Liver (tissue), 9 donors: ENCODE data around the gene DSCAM. TPM values are rescaled to one million over a fixed set of nuclear protein-coding genes. Genes with fewer than 3 reads are reported as not detected.

ENCODE experiments used
- DNase-seq: peaks from one replicate; pipeline ENCODE4 v3.0.0-alpha.2; 2017; ENCODE audit warnings: low spot score
- H3K27ac ChIP-seq, 2 donors: one replicate each; pipeline ENCODE4 v1.7.0; 2013; ENCODE audit warnings: inconsistent platforms in 2 of 2, low read length in 2 of 2, control low read depth in 1 of 2, low read depth in 1 of 2, mild to moderate bottlenecking in 1 of 2
- H3K27me3 ChIP-seq, 4 donors: one replicate each; pipeline versions ENCODE4 v1.6.1 to v1.7.0; 2013; ENCODE audit warnings: low read length in 3 of 4, inconsistent platforms in 1 of 4, mild to moderate bottlenecking in 1 of 4, moderate library complexity in 1 of 4; ENCODE audit not compliant: control insufficient read depth in 4 of 4, insufficient read depth in 4 of 4
- H3K36me3 ChIP-seq, 4 donors: one replicate each; pipeline versions ENCODE4 v1.6.1 to v1.7.0; 2013; ENCODE audit warnings: low read length in 3 of 4, mild to moderate bottlenecking in 3 of 4, low read depth in 1 of 4, moderate library complexity in 1 of 4; ENCODE audit not compliant: control insufficient read depth in 4 of 4, insufficient read depth in 3 of 4
- H3K4me1 ChIP-seq, 4 donors: one replicate each; pipeline versions ENCODE4 v1.6.1 to v1.7.0; 2013; ENCODE audit warnings: low read length in 3 of 4, mild to moderate bottlenecking in 3 of 4, moderate library complexity in 1 of 4; ENCODE audit not compliant: control insufficient read depth in 4 of 4, insufficient read depth in 4 of 4
- H3K4me3 ChIP-seq, 3 donors: one replicate each; pipeline versions ENCODE4 v1.6.1 to v1.7.0; 2013; ENCODE audit warnings: low read length in 3 of 3, control low read depth in 1 of 3, low read depth in 1 of 3, mild to moderate bottlenecking in 1 of 3
- H3K9ac ChIP-seq, 2 donors: one replicate each; pipeline ENCODE4 v1.7.0; 2013; ENCODE audit warnings: low read length in 2 of 2, mild to moderate bottlenecking in 2 of 2, moderate library complexity in 2 of 2, control low read depth in 1 of 2, low read depth in 1 of 2
- H3K9me3 ChIP-seq, 4 donors: one replicate each; pipeline versions ENCODE4 v1.6.1 to v1.7.0; 2013; ENCODE audit warnings: low read length in 3 of 4; ENCODE audit not compliant: control insufficient read depth in 4 of 4
- EGR1 ChIP-seq, 2 donors: IDR thresholded peaks; 2 replicates each; pipeline ENCODE4 v1.6.1; 2016 to 2018; ENCODE audit warnings: antibody characterized with exemption in 2 of 2, low read depth in 2 of 2
- FOXA1 ChIP-seq: IDR thresholded peaks from 2 replicates; pipeline ENCODE4 v1.6.1; 2016; ENCODE audit warnings: antibody characterized with exemption
- FOXA2 ChIP-seq: IDR thresholded peaks from 2 replicates; pipeline ENCODE4 v1.6.1; 2016; ENCODE audit warnings: antibody characterized with exemption
- GABPA ChIP-seq, 2 donors: IDR thresholded peaks in 1 of 2; conservative IDR thresholded peaks in 1 of 2; 2 replicates each; pipeline ENCODE4 v1.6.1; 2016; ENCODE audit warnings: antibody characterized with exemption in 2 of 2, mild to moderate bottlenecking in 1 of 2, moderate library complexity in 1 of 2
- HNF4A ChIP-seq, 2 donors: conservative IDR thresholded peaks; 2 replicates each; pipeline ENCODE4 v1.6.1; 2016; ENCODE audit warnings: antibody characterized with exemption in 2 of 2, mild to moderate bottlenecking in 2 of 2
- HNF4G ChIP-seq: IDR thresholded peaks from 2 replicates; pipeline ENCODE4 v1.6.1; 2016; ENCODE audit warnings: antibody characterized with exemption
- JUND ChIP-seq, 2 donors: IDR thresholded peaks; 2 replicates each; pipeline ENCODE4 v1.6.1; 2016; ENCODE audit warnings: antibody characterized with exemption in 2 of 2
- NR2F2 ChIP-seq: IDR thresholded peaks from 2 replicates; pipeline ENCODE4 v1.6.1; 2016; ENCODE audit warnings: antibody characterized with exemption
- RAD21 ChIP-seq, 2 donors: IDR thresholded peaks; 2 replicates each; pipeline ENCODE4 v1.6.1; 2016; ENCODE audit warnings: antibody characterized with exemption in 2 of 2, mild to moderate bottlenecking in 2 of 2
- SP1 ChIP-seq: IDR thresholded peaks from 2 replicates; pipeline ENCODE4 v1.6.1; 2018; ENCODE audit warnings: antibody characterized with exemption, mild to moderate bottlenecking
- TAF1 ChIP-seq: conservative IDR thresholded peaks from 2 replicates; pipeline ENCODE4 v1.6.1; 2016; ENCODE audit warnings: antibody characterized with exemption, mild to moderate bottlenecking
- YY1 ChIP-seq: IDR thresholded peaks from 2 replicates; pipeline ENCODE4 v1.6.1; 2016; ENCODE audit warnings: antibody characterized with exemption, mild to moderate bottlenecking
- WGBS: extraction: QIAGEN DNeasy Blood & Tissue Kit; methylation state at CpG from one replicate; pipeline ENCODE4 v1.1.7; 2013; 5-methylcytosine and 5-hydroxymethylcytosine counted together
- polyA plus RNA-seq, 2 donors: library from polyadenylated mRNA; stranded (reverse) in 1 of 2; unstranded in 1 of 2; fragments of 200-250 nt in 1 of 2; fragments of >200 nt in 1 of 2; fragmentation: Nextera tagmentation in 1 of 2; extraction: Ambion mirVana in 1 of 2; gene quantifications; one replicate each; pipeline versions ENCODE4 v1.2.1 to v1.2.3, GENCODE V29; 2013 to 2015
- total RNA-seq, 2 donors: library from RNA; depleted of rRNA; stranded (reverse); fragments of >200 nt; gene quantifications; one replicate each; pipeline ENCODE4 v1.2.3, GENCODE V29; 2014
- TF ChIP-seq, protein P1 (sequence below): fragments of 150-350 bp; IDR thresholded peaks from 2 replicates; pipeline ENCODE4 v1.5.1; 2017; ENCODE audit warnings: improper control_type of control experiment, low read depth, low read length; ENCODE audit not compliant: missing input control
- TF ChIP-seq, protein P2 (sequence below): IDR thresholded peaks from 2 replicates; pipeline ENCODE4 v1.6.1; 2016; ENCODE audit warnings: antibody characterized with exemption
- TF ChIP-seq, protein P3 (sequence below): IDR thresholded peaks from 2 replicates; pipeline ENCODE4 v1.6.1; 2016; ENCODE audit warnings: antibody characterized with exemption
- TF ChIP-seq, protein P4 (sequence below): IDR thresholded peaks from 2 replicates; pipeline ENCODE4 v1.6.1; 2016; ENCODE audit warnings: antibody characterized with exemption, mild to moderate bottlenecking
- donor health status: healthy.
- donor health status: healthy.
- donor health status: healthy.
- donor health status: healthy.
- donor health status: healthy.

The DSCAM gene
- total and polyA plus RNA-seq, 4 donors = 0.02 to 0.23 (median 0.10) TPM

DNA sequence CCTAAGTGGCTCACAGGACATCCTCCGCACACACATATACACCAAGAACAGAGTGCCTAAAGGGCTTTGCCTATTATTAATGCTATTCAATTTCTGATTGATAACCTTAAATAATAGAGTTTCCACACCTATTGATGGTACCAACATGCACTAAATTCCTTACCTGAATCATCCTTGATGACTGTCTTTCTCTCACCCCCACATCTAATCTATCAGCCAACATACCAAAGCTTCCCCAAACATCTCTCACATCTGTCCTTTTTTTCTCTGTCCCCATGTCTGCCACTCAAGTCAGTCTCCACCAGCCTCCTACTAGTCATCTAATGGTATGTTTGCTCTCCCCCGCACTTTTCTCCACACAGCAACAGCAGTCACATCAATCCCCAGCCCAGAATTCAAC lies 174.4 kb downstream of the DSCAM start:
- no peak overlapping the region for H3K9ac ChIP-seq
- TF ChIP-seq HNF4A (conservative IDR thresholded peaks at IDR 0.05) (no peak), HNF4G (no peak), TAF1 (no peak), FOXA1 (no peak), FOXA2 (no peak), JUND (IDR thresholded peaks at IDR 0.05) (no peak), EGR1 (IDR thresholded peaks at IDR 0.05; ENCODE audit: low read depth in 2 of 2) (no peak), YY1 (no peak), NR2F2 (no peak), RAD21 (IDR thresholded peaks at IDR 0.05) (no peak), GABPA (IDR thresholded peaks at IDR 0.05 in 1 of 2, conservative IDR thresholded peaks at IDR 0.05 in 1 of 2) (no peak)
- TF ChIP-seq, protein P1, sequence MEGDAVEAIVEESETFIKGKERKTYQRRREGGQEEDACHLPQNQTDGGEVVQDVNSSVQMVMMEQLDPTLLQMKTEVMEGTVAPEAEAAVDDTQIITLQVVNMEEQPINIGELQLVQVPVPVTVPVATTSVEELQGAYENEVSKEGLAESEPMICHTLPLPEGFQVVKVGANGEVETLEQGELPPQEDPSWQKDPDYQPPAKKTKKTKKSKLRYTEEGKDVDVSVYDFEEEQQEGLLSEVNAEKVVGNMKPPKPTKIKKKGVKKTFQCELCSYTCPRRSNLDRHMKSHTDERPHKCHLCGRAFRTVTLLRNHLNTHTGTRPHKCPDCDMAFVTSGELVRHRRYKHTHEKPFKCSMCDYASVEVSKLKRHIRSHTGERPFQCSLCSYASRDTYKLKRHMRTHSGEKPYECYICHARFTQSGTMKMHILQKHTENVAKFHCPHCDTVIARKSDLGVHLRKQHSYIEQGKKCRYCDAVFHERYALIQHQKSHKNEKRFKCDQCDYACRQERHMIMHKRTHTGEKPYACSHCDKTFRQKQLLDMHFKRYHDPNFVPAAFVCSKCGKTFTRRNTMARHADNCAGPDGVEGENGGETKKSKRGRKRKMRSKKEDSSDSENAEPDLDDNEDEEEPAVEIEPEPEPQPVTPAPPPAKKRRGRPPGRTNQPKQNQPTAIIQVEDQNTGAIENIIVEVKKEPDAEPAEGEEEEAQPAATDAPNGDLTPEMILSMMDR = no peak
- TF ChIP-seq, protein P2, sequence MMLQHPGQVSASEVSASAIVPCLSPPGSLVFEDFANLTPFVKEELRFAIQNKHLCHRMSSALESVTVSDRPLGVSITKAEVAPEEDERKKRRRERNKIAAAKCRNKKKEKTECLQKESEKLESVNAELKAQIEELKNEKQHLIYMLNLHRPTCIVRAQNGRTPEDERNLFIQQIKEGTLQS = no peak
- TF ChIP-seq, protein P3, sequence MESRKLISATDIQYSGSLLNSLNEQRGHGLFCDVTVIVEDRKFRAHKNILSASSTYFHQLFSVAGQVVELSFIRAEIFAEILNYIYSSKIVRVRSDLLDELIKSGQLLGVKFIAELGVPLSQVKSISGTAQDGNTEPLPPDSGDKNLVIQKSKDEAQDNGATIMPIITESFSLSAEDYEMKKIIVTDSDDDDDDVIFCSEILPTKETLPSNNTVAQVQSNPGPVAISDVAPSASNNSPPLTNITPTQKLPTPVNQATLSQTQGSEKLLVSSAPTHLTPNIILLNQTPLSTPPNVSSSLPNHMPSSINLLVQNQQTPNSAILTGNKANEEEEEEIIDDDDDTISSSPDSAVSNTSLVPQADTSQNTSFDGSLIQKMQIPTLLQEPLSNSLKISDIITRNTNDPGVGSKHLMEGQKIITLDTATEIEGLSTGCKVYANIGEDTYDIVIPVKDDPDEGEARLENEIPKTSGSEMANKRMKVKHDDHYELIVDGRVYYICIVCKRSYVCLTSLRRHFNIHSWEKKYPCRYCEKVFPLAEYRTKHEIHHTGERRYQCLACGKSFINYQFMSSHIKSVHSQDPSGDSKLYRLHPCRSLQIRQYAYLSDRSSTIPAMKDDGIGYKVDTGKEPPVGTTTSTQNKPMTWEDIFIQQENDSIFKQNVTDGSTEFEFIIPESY = no peak
- TF ChIP-seq, protein P4, sequence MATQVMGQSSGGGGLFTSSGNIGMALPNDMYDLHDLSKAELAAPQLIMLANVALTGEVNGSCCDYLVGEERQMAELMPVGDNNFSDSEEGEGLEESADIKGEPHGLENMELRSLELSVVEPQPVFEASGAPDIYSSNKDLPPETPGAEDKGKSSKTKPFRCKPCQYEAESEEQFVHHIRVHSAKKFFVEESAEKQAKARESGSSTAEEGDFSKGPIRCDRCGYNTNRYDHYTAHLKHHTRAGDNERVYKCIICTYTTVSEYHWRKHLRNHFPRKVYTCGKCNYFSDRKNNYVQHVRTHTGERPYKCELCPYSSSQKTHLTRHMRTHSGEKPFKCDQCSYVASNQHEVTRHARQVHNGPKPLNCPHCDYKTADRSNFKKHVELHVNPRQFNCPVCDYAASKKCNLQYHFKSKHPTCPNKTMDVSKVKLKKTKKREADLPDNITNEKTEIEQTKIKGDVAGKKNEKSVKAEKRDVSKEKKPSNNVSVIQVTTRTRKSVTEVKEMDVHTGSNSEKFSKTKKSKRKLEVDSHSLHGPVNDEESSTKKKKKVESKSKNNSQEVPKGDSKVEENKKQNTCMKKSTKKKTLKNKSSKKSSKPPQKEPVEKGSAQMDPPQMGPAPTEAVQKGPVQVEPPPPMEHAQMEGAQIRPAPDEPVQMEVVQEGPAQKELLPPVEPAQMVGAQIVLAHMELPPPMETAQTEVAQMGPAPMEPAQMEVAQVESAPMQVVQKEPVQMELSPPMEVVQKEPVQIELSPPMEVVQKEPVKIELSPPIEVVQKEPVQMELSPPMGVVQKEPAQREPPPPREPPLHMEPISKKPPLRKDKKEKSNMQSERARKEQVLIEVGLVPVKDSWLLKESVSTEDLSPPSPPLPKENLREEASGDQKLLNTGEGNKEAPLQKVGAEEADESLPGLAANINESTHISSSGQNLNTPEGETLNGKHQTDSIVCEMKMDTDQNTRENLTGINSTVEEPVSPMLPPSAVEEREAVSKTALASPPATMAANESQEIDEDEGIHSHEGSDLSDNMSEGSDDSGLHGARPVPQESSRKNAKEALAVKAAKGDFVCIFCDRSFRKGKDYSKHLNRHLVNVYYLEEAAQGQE = no peak
- H3K36me3 ChIP-seq = no peaks in the 10 kb centered on the region
- H3K27ac ChIP-seq = no peak overlapping the region
- no peak for DNase-seq
- H3K27me3 ChIP-seq = no peaks in the 10 kb centered on the region
- no peak overlapping the region for H3K4me3 ChIP-seq
- H3K4me1 ChIP-seq = no peaks in the 10 kb centered on the region
- WGBS = 70% methylated on average over 2 of the region's 2 CpGs
- H3K9me3 ChIP-seq = no peaks in the 10 kb centered on the region

DNA sequence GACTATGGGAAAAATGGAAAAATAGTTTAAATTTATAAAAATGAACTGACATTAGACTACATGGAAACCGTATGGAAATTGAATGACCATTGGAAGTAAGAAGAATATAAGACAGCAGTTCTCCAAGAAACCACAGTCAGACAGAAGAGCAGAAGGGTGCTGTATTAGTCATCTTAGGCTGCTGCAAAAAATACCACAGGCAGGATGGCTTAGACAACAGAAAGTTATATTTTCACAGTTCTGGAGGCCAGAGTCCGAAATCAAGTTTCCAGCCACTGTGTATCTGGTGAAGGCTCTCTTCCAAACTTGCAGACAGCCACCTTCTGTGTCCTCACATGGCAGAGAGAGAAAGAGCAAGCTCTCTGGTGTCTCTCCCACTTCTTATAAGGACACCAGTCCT lies 175.2 kb downstream of the DSCAM start:
- Histone ChIP-seq H3K9ac (no peak overlapping the region), H3K36me3 (no peaks in the 10 kb centered on the region), H3K4me1 (no peaks in the 10 kb centered on the region), H3K27me3 (no peaks in the 10 kb centered on the region), H3K27ac (no peak overlapping the region), H3K9me3 (no peaks in the 10 kb centered on the region), H3K4me3 (no peak overlapping the region)
- TF ChIP-seq SP1 (no peak), HNF4G (no peak), JUND (IDR thresholded peaks at IDR 0.05) (no peak), HNF4A (conservative IDR thresholded peaks at IDR 0.05) (no peak), YY1 (no peak), EGR1 (IDR thresholded peaks at IDR 0.05; ENCODE audit: low read depth in 2 of 2) (no peak)
- TF ChIP-seq, protein P2 = no peak
- TF ChIP-seq, protein P4 = no peak
- 84% methylated on average over 2 of the region's 2 CpGs for WGBS
- no peak for DNase-seq
